WTC11 (cell line): ENCODE data around the gene ETF1. TPM values are rescaled to one million over a fixed set of nuclear protein-coding genes. Genes with fewer than 3 reads are reported as not detected.
A peak's percentile ranks its signal among the peaks of the same experiment; 100 is the strongest.

Source experiments
- ATAC-seq: fragments of 200-7000 bp; cut with Tn5 transposase; 2 replicates; pipeline ENCODE4 v1.10.0; 2021; ENCODE audit warnings: mild to moderate bottlenecking, moderate library complexity
- CTCF ChIA-PET: fragments of 300-600 bp; sonication (Branson Sonifier 250); formaldehyde crosslinking; loops from one replicate; lab custom pipeline; 2021; ENCODE audit warnings: antibody characterized with exemption; lab: Charles Lee
- POLR2A ChIA-PET: fragments of 350-600 bp; sonication (Branson Sonifier 250); formaldehyde crosslinking; loops from one replicate; lab custom pipeline; 2021; ENCODE audit warnings: antibody characterized with exemption; lab: Charles Lee
- DNase-seq: peaks from one replicate; pipeline ENCODE4 v3.0.0; 2021; ENCODE audit warnings: low spot score
- H3K27ac Mint-ChIP-seq: 2 replicates; pipeline ENCODE4 v1.8.0; 2021; ENCODE audit warnings: mixed read lengths
- H3K27me3 Mint-ChIP-seq: 2 replicates; pipeline ENCODE4 v1.8.0; 2021; ENCODE audit warnings: low read depth, mild to moderate bottlenecking, moderate library complexity, mixed read lengths
- H3K36me3 Mint-ChIP-seq: 2 replicates; pipeline ENCODE4 v1.8.0; 2021; ENCODE audit warnings: mixed read lengths
- H3K4me1 Mint-ChIP-seq: 2 replicates; pipeline ENCODE4 v1.8.0; 2022; ENCODE audit warnings: mixed read lengths
- H3K4me3 Mint-ChIP-seq: 2 replicates; pipeline ENCODE4 v1.8.0; 2021; ENCODE audit warnings: mild to moderate bottlenecking, moderate library complexity, mixed read lengths
- H3K9me3 Mint-ChIP-seq: 2 replicates; pipeline ENCODE4 v1.8.0; 2021; ENCODE audit warnings: mixed read lengths
- AR ChIP-seq: fragments of 250-450 bp; sonication (Bioruptor Pico); IDR thresholded peaks from 2 replicates; pipeline ENCODE4 v1.9.0; 2021; ENCODE audit warnings: mild to moderate bottlenecking
- CREB1 ChIP-seq: sonication (generic); formaldehyde crosslinking; IDR thresholded peaks from 2 replicates; pipeline ENCODE4 v1.8.0; 2023; ENCODE audit warnings: mild to moderate bottlenecking, missing genetic modification reagents
- E2F4 ChIP-seq: sonication (generic); formaldehyde crosslinking; IDR thresholded peaks from 2 replicates; pipeline ENCODE4 v1.8.1; 2022; ENCODE audit warnings: low read depth, mild to moderate bottlenecking, moderate library complexity, missing genetic modification reagents, borderline replicate concordance
- ETV6 ChIP-seq: sonication (generic); formaldehyde crosslinking; IDR thresholded peaks from 2 replicates; pipeline ENCODE4 v1.8.1; 2022; ENCODE audit warnings: mild to moderate bottlenecking, missing genetic modification reagents
- FOXK1 ChIP-seq: sonication (generic); formaldehyde crosslinking; IDR thresholded peaks from 2 replicates; pipeline ENCODE4 v1.8.0; 2022; ENCODE audit warnings: mild to moderate bottlenecking, moderate library complexity, missing genetic modification reagents
- HMGA2 ChIP-seq: fragments of 250-450 bp; sonication (Bioruptor Pico); IDR thresholded peaks from 2 replicates; pipeline ENCODE4 v1.4.0; 2021; ENCODE audit warnings: mild to moderate bottlenecking, moderate library complexity
- IRF2 ChIP-seq: sonication (generic); formaldehyde crosslinking; IDR thresholded peaks from 2 replicates; pipeline ENCODE4 v1.8.0; 2022; ENCODE audit warnings: low read depth, missing genetic modification reagents, borderline replicate concordance
- KAT7 ChIP-seq: sonication (generic); formaldehyde crosslinking; IDR thresholded peaks from 2 replicates; pipeline ENCODE4 v1.8.1; 2023; ENCODE audit warnings: missing genetic modification reagents, mild to moderate bottlenecking, borderline replicate concordance
- MXD4 ChIP-seq: fragments of 250-450 bp; sonication (Bioruptor Pico); IDR thresholded peaks from 2 replicates; pipeline ENCODE4 v1.8.0; 2021; ENCODE audit warnings: mild to moderate bottlenecking, moderate library complexity, borderline replicate concordance
- MYBL2 ChIP-seq: sonication (generic); formaldehyde crosslinking; IDR thresholded peaks from 2 replicates; pipeline ENCODE4 v1.8.1; 2023; ENCODE audit warnings: mild to moderate bottlenecking, moderate library complexity, missing genetic modification reagents
- RELA ChIP-seq: sonication (generic); formaldehyde crosslinking; IDR thresholded peaks from 2 replicates; pipeline ENCODE4 v1.8.1; 2022; ENCODE audit warnings: missing genetic modification reagents, mild to moderate bottlenecking, borderline replicate concordance
- SOX15 ChIP-seq: fragments of 250-450 bp; sonication (Bioruptor Pico); IDR thresholded peaks from 2 replicates; pipeline ENCODE4 v1.9.0; 2021; ENCODE audit warnings: mild to moderate bottlenecking
- SP1 ChIP-seq: sonication (generic); formaldehyde crosslinking; conservative IDR thresholded peaks from 2 replicates; pipeline ENCODE4 v1.8.1; 2022; ENCODE audit warnings: missing genetic modification reagents
- ZNF263 ChIP-seq: sonication (generic); formaldehyde crosslinking; IDR thresholded peaks from 2 replicates; pipeline ENCODE4 v1.8.1; 2022; ENCODE audit warnings: low read depth, mild to moderate bottlenecking, moderate library complexity, missing genetic modification reagents
- ZNF281 ChIP-seq: sonication (generic); formaldehyde crosslinking; IDR thresholded peaks from 2 replicates; pipeline ENCODE4 v1.8.0; 2023; ENCODE audit warnings: mild to moderate bottlenecking, missing genetic modification reagents
- ZNF671 ChIP-seq: fragments of 250-450 bp; sonication (Bioruptor Pico); IDR thresholded peaks from 2 replicates; pipeline ENCODE4 v1.8.0; 2021; ENCODE audit warnings: mild to moderate bottlenecking
- total RNA-seq: library from RNA; stranded (reverse); gene quantifications from 3 replicates; pipeline ENCODE4 v1.2.3, GENCODE V29; 2021
- TF ChIP-seq, protein P1 (sequence below): fragments of 250-450 bp; sonication (Bioruptor Pico); IDR thresholded peaks from 2 replicates; pipeline ENCODE4 v1.9.0; 2021; ENCODE audit warnings: mild to moderate bottlenecking
- TF ChIP-seq, protein P2 (sequence below): sonication (generic); formaldehyde crosslinking; IDR thresholded peaks from 2 replicates; pipeline ENCODE4 v1.8.1; 2022; ENCODE audit warnings: mild to moderate bottlenecking, missing genetic modification reagents, moderate library complexity, borderline replicate concordance
- TF ChIP-seq, protein P3 (sequence below): sonication (generic); formaldehyde crosslinking; IDR thresholded peaks from 2 replicates; pipeline ENCODE4 v1.8.0; 2022; ENCODE audit warnings: mild to moderate bottlenecking, missing genetic modification reagents

Gene ETF1
- total RNA-seq, 1 experiment from 2014 or later: 137 TPM

DNA sequence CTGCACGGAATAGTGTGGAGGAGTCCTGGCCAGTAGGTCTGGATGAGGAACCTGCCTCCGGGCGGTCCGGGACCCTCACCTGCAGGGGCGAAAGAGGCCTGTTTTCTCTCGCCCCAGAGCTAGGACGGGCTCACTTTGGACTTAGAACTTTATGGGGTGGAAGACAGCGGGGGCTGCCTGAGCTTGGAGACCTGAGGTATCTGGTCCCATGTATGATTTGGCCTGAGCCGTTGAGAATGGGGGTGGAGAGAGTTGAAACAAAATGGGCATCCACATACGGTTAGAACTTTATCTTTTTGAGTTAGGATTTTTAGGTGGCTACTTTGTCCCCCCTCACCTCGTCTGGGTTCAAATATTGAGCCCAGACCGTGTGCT, 681 bp upstream of the ETF1 start:
- Mint-ChIP-seq H3K9me3 (no peaks in the 10 kb centered on the region), H3K27ac (peak overlapping the region; percentile 99), H3K27me3 (no peaks in the 10 kb centered on the region), H3K4me3 (peak overlapping the region; percentile 100)
- peak; percentile 46 for ATAC-seq
- TF ChIP-seq MYBL2: 0 out of 2 replicates have a peak, but pooled peaks have one; percentile 11
- no peak for TF ChIP-seq RELA
- TF ChIP-seq CREB1 (CRISPR knock-in tag): no peak
- TF ChIP-seq, all 79 proteins: peak for 1
- DNase-seq: no peak
- CTCF ChIA-PET: interaction anchor here (0.6 to 1.6 kb wide), 12 partner anchors 9 to 192 kb away, joined by 3 to 10 read pairs (median 4); partner anchors contain the start of genes EGR1, HSPA9 and KDM3B
- POLR2A ChIA-PET: interaction anchor here (0.6 to 2.2 kb wide), 21 partner anchors 9 to 835 kb away, joined by 3 to 28 read pairs (median 3); partner anchors contain the start of genes BRD8, CDC25C, EGR1 and HSPA9
- Mint-ChIP-seq H3K36me3 (peaks cover 18% of the 10 kb centered on the region), H3K4me1 (peaks cover 38% of the 10 kb centered on the region)

GRCh38 chr5:138542180-138542955, 668 bp downstream of the ETF1 start:
- peak overlapping the region; percentile 97 for H3K27ac Mint-ChIP-seq
- H3K27me3 Mint-ChIP-seq: no peaks in the 10 kb centered on the region
- POLR2A ChIA-PET: interaction anchor here (0.5 to 2.2 kb wide), 18 partner anchors 7 to 751 kb away, joined by 3 to 28 read pairs (median 4); partner anchors contain the start of genes BRD8, EGR1, HSPA9 and KDM3B
- H3K4me3 Mint-ChIP-seq: peak overlapping the region; percentile 100
- DNase-seq: no peak
- CTCF ChIA-PET: interaction anchor here (1.0 to 1.6 kb wide), 9 partner anchors 10 to 190 kb away, joined by 3 to 10 read pairs (median 6); partner anchors contain the start of genes EGR1, HSPA9 and KDM3B
- H3K36me3 Mint-ChIP-seq: peaks cover 20% of the 10 kb centered on the region
- H3K4me1 Mint-ChIP-seq: peaks cover 38% of the 10 kb centered on the region
- H3K9me3 Mint-ChIP-seq: no peaks in the 10 kb centered on the region
- ATAC-seq: no peak
- TF ChIP-seq ZNF281 (CRISPR knock-in tag) (no peak), E2F4 (CRISPR knock-in tag) (0 out of 2 replicates have a peak, but pooled peaks have one; percentile 60)

- Mint-ChIP-seq H3K4me3 (peak overlapping the region; percentile 100), H3K36me3 (peaks cover 20% of the 10 kb centered on the region), H3K27ac (peak overlapping the region; percentile 97), H3K9me3 (no peaks in the 10 kb centered on the region), H3K27me3 (no peaks in the 10 kb centered on the region), H3K4me1 (peaks cover 44% of the 10 kb centered on the region)
- DNase-seq (no peak), ATAC-seq (no peak)
- CTCF ChIA-PET: no interaction called here
- POLR2A ChIA-PET: interaction anchor here (0.6 to 2.2 kb wide), 2 partner anchors 70 to 77 kb away, joined by 3 to 13 read pairs; partner anchors contain the start of gene EGR1
- TF ChIP-seq ZNF263 (CRISPR knock-in tag) (no peak), IRF2 (no peak), ZNF671 (CRISPR knock-in tag) (no peak), MXD4 (CRISPR knock-in tag) (no peak), AR (CRISPR knock-in tag) (no peak), KAT7 (CRISPR knock-in tag) (no peak), HMGA2 (CRISPR knock-in tag) (no peak), SOX15 (CRISPR knock-in tag) (no peak), SP1 (CRISPR knock-in tag) (no peak), ETV6 (CRISPR knock-in tag) (no peak), FOXK1 (no peak)
- TF ChIP-seq, protein P1, sequence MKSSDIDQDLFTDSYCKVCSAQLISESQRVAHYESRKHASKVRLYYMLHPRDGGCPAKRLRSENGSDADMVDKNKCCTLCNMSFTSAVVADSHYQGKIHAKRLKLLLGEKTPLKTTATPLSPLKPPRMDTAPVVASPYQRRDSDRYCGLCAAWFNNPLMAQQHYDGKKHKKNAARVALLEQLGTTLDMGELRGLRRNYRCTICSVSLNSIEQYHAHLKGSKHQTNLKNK (CRISPR knock-in tag): no peak
- TF ChIP-seq, protein P2, sequence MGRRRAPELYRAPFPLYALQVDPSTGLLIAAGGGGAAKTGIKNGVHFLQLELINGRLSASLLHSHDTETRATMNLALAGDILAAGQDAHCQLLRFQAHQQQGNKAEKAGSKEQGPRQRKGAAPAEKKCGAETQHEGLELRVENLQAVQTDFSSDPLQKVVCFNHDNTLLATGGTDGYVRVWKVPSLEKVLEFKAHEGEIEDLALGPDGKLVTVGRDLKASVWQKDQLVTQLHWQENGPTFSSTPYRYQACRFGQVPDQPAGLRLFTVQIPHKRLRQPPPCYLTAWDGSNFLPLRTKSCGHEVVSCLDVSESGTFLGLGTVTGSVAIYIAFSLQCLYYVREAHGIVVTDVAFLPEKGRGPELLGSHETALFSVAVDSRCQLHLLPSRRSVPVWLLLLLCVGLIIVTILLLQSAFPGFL (CRISPR knock-in tag): no peak
- TF ChIP-seq, protein P3, sequence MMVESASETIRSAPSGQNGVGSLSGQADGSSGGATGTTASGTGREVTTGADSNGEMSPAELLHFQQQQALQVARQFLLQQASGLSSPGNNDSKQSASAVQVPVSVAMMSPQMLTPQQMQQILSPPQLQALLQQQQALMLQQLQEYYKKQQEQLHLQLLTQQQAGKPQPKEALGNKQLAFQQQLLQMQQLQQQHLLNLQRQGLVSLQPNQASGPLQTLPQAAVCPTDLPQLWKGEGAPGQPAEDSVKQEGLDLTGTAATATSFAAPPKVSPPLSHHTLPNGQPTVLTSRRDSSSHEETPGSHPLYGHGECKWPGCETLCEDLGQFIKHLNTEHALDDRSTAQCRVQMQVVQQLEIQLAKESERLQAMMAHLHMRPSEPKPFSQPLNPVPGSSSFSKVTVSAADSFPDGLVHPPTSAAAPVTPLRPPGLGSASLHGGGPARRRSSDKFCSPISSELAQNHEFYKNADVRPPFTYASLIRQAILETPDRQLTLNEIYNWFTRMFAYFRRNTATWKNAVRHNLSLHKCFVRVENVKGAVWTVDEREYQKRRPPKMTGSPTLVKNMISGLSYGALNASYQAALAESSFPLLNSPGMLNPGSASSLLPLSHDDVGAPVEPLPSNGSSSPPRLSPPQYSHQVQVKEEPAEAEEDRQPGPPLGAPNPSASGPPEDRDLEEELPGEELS (CRISPR knock-in tag): no peak
These were observed 1.4 kb downstream of the ETF1 start for GRCh38 chr5:138541511-138542179.
